Neural progenitor cell (in vitro differentiated cells): Measurements from ENCODE around the gene CIDEC. TPM values are rescaled to one million over a fixed set of nuclear protein-coding genes. Genes with fewer than 3 reads are reported as not detected.

ENCODE experiments used
- DNase-seq: peaks from one replicate; pipeline ENCODE4 v3.0.0-alpha.2; 2016; ENCODE audit warnings: low spot score
- H2AFZ ChIP-seq: fragments of 200-600 bp; sonication (generic); replicated peaks from 2 replicates; pipeline ENCODE4 v1.6.1; 2016; ENCODE audit warnings: antibody characterized with exemption
- H3F3A ChIP-seq: fragments of 200-600 bp; sonication (generic); 2 replicates; pipeline ENCODE4 v1.6.1; 2016; ENCODE audit warnings: antibody characterized with exemption, low read depth
- H3K27ac ChIP-seq: fragments of 200-600 bp; sonication (generic); 2 replicates; pipeline ENCODE4 v1.5.1; 2016; ENCODE audit warnings: mild to moderate bottlenecking
- H3K27me3 ChIP-seq: fragments of 200-600 bp; sonication (generic); 2 replicates; pipeline ENCODE4 v1.6.1; 2016; ENCODE audit warnings: mild to moderate bottlenecking, moderate library complexity
- H3K36me3 ChIP-seq: fragments of 200-600 bp; sonication (generic); 2 replicates; pipeline ENCODE4 v1.5.1; 2016
- H3K4me1 ChIP-seq: fragments of 200-600 bp; sonication (generic); 2 replicates; pipeline ENCODE4 v1.6.1; 2016; ENCODE audit warnings: mixed run types
- H3K4me2 ChIP-seq: fragments of 200-600 bp; sonication (generic); 2 replicates; pipeline ENCODE4 v1.6.1; 2016
- H3K4me3 ChIP-seq: fragments of 200-600 bp; sonication (generic); 2 replicates; pipeline ENCODE4 v1.5.1; 2016
- H3K79me2 ChIP-seq: fragments of 200-600 bp; sonication (generic); 2 replicates; pipeline ENCODE4 v1.6.1; 2016; ENCODE audit warnings: low read depth
- H3K9ac ChIP-seq: fragments of 200-600 bp; sonication (generic); 2 replicates; pipeline ENCODE4 v1.6.1; 2016
- H3K9me3 ChIP-seq: fragments of 200-600 bp; sonication (generic); 2 replicates; pipeline ENCODE4 v1.5.1; 2016; ENCODE audit warnings: low read depth
- H4K20me1 ChIP-seq: fragments of 200-600 bp; sonication (generic); 2 replicates; pipeline ENCODE4 v1.6.1; 2016; ENCODE audit warnings: low read depth
- H3K27ac Mint-ChIP-seq: 3 replicates; pipeline ENCODE4 v1.8.0; 2021; ENCODE audit warnings: mixed read lengths
- H3K27me3 Mint-ChIP-seq: 2 replicates; pipeline ENCODE4 v1.8.0; 2022; ENCODE audit warnings: low read depth, mild to moderate bottlenecking, inconsistent platforms, moderate library complexity, mixed read lengths; ENCODE audit not compliant: insufficient read depth
- H3K36me3 Mint-ChIP-seq: 3 replicates; pipeline ENCODE4 v1.8.0; 2021; ENCODE audit warnings: mixed read lengths
- H3K4me1 Mint-ChIP-seq: 3 replicates; pipeline ENCODE4 v1.8.0; 2021; ENCODE audit warnings: mixed read lengths
- H3K4me3 Mint-ChIP-seq: 3 replicates; pipeline ENCODE4 v1.8.0; 2021; ENCODE audit warnings: mild to moderate bottlenecking, moderate library complexity, mixed read lengths
- H3K9me3 Mint-ChIP-seq: 3 replicates; pipeline ENCODE4 v1.8.0; 2020; ENCODE audit warnings: mixed read lengths
- EZH2 ChIP-seq: fragments of 200-600 bp; sonication (generic); IDR thresholded peaks from 2 replicates; pipeline ENCODE4 v1.6.1; 2017; ENCODE audit warnings: antibody characterized with exemption, mild to moderate bottlenecking, moderate library complexity
- EZH2phosphoT487 ChIP-seq: fragments of 200-600 bp; sonication (generic); IDR thresholded peaks from 2 replicates; pipeline ENCODE4 v1.6.1; 2017; ENCODE audit warnings: antibody characterized with exemption
- total RNA-seq: library from RNA; depleted of rRNA; stranded (reverse); fragments of >200 nt; gene quantifications from 2 replicates; pipeline ENCODE4 v1.2.3, GENCODE V29; 2015; ENCODE audit warnings: low replicate concordance
- TF ChIP-seq, protein P1 (sequence below): fragments of 200-600 bp; sonication (generic); IDR thresholded peaks from 2 replicates; pipeline ENCODE4 v1.5.1; 2017; ENCODE audit warnings: antibody characterized with exemption, mild to moderate bottlenecking

Gene CIDEC
- total RNA-seq, 1 donor from 2014 or later = not detected

DNA sequence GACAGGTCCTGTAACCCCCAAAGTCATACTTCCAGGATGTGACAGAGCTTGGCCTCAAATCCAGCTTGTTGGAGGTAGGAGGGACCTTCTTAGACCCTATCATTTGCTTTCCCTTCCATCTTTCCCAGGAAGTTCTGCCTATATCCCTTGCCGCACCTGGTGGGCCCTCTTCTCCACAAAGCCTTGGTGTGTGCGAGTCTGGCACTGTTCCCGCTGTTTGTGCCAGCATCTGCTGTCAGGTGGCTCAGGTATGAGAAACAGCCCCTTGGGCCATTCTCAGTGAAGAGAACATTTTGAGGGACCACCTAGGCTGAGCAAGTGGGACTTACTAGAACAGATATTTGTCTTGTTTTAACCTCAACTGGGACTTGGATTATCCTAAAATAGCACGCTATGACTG lies 23.9 kb upstream of the CIDEC start:
- Mint-ChIP-seq H3K27me3 (peaks cover 5% of the 10 kb centered on the region), H3K4me3 (no peak overlapping the region), H3K27ac (no peak overlapping the region), H3K4me1 (peaks cover 9% of the 10 kb centered on the region), H3K9me3 (no peaks in the 10 kb centered on the region), H3K36me3 (no peaks in the 10 kb centered on the region)
- Histone ChIP-seq H3F3A (no peaks in the 10 kb centered on the region), H2AFZ (no peak overlapping the region), H3K79me2 (no peaks in the 10 kb centered on the region), H3K4me2 (no peak overlapping the region), H4K20me1 (no peaks in the 10 kb centered on the region), H3K27me3 (no peaks in the 10 kb centered on the region), H3K9ac (no peak overlapping the region), H3K36me3 (no peaks in the 10 kb centered on the region), H3K4me1 (no peaks in the 10 kb centered on the region), H3K27ac (no peak overlapping the region), H3K4me3 (no peak overlapping the region), H3K9me3 (no peaks in the 10 kb centered on the region)
- TF ChIP-seq EZH2 (no peak), EZH2phosphoT487 (no peak)
- TF ChIP-seq, protein P1, sequence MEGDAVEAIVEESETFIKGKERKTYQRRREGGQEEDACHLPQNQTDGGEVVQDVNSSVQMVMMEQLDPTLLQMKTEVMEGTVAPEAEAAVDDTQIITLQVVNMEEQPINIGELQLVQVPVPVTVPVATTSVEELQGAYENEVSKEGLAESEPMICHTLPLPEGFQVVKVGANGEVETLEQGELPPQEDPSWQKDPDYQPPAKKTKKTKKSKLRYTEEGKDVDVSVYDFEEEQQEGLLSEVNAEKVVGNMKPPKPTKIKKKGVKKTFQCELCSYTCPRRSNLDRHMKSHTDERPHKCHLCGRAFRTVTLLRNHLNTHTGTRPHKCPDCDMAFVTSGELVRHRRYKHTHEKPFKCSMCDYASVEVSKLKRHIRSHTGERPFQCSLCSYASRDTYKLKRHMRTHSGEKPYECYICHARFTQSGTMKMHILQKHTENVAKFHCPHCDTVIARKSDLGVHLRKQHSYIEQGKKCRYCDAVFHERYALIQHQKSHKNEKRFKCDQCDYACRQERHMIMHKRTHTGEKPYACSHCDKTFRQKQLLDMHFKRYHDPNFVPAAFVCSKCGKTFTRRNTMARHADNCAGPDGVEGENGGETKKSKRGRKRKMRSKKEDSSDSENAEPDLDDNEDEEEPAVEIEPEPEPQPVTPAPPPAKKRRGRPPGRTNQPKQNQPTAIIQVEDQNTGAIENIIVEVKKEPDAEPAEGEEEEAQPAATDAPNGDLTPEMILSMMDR = no peak
- DNase-seq = no peak

- Histone ChIP-seq H3K9ac (no peak overlapping the region), H3K9me3 (no peaks in the 10 kb centered on the region), H3K27me3 (no peaks in the 10 kb centered on the region), H3K27ac (no peak overlapping the region), H3K4me2 (no peak overlapping the region), H3K4me3 (no peak overlapping the region), H3K36me3 (no peaks in the 10 kb centered on the region), H2AFZ (no peak overlapping the region), H3K79me2 (no peaks in the 10 kb centered on the region), H3K4me1 (no peaks in the 10 kb centered on the region), H4K20me1 (no peaks in the 10 kb centered on the region), H3F3A (peaks cover under 1% of the 10 kb centered on the region)
- H3K9me3 Mint-ChIP-seq = no peaks in the 10 kb centered on the region
- no peak overlapping the region for H3K4me3 Mint-ChIP-seq
- H3K4me1 Mint-ChIP-seq = peaks cover 9% of the 10 kb centered on the region
- peak overlapping the region; percentile 85 for H3K27ac Mint-ChIP-seq
- peaks cover 5% of the 10 kb centered on the region for H3K27me3 Mint-ChIP-seq
- no peaks in the 10 kb centered on the region for H3K36me3 Mint-ChIP-seq
- no peak for DNase-seq
- TF ChIP-seq EZH2 (no peak), EZH2phosphoT487 (no peak)
- TF ChIP-seq, protein P1 = no peak
These were observed 23.2 kb upstream of the CIDEC start for GRCh38 chr3:9903238-9903624.

DNA sequence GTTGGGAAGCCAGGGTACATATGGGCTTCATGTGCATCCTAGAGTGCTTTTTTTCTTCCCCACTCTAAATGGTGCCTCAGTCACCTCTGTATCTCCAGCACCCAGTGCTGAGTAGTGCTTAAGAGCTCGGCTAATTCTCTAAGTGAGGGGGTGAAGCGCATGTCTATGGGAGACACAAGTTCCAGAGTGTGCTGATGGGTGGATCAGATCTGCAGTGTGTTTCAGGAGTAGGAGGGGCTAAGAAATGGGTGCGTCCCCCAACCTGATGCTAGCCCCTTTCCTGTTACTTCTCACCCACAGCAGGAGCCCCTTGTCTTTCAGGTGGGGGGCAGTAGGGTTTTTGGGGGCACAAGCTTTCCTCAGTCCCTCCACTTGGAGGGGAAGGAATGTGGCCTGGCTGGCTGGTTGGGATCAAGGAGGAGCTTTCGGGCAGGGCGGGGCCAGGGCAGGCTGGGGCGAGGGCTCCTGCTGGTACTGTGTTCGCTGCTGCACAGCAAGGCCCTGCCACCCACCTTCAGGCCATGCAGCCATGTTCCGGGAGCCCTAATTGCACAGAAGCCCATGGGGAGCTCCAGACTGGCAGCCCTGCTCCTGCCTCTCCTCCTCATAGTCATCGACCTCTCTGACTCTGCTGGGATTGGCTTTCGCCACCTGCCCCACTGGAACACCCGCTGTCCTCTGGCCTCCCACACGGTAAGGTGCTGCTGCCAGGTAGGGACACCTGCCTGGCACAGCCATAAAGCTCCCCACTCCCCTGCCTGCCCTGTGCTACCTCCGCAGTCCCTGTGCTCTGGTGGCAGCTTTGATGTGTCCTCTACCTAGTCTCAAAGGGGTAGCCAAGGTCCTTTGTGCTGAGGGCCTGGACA lies 22.6 kb upstream of the CIDEC start, which contains the start of gene IL17RE:
Gene IL17RE (plus strand): TSS at position 477 of the 866 bp plus-strand sequence. CDS start 85 bp downstream, at position 562.
- Histone ChIP-seq H2AFZ (peak within 1 kb of the TSS; percentile 39), H3F3A (peaks cover 7% of the 10 kb centered on the region), H4K20me1 (no peaks in the 10 kb centered on the region), H3K27ac (no peak within 1 kb of the TSS), H3K36me3 (no peaks in the 10 kb centered on the region), H3K9me3 (no peaks in the 10 kb centered on the region), H3K79me2 (no peaks in the 10 kb centered on the region), H3K9ac (no peak within 1 kb of the TSS), H3K4me1 (no peaks in the 10 kb centered on the region), H3K4me2 (no peak within 1 kb of the TSS), H3K27me3 (no peaks in the 10 kb centered on the region), H3K4me3 (no peak within 1 kb of the TSS)
- Mint-ChIP-seq H3K9me3 (no peaks in the 10 kb centered on the region), H3K36me3 (no peaks in the 10 kb centered on the region), H3K27ac (peak within 1 kb of the TSS; percentile 85), H3K27me3 (peaks cover 2% of the 10 kb centered on the region), H3K4me3 (no peak within 1 kb of the TSS), H3K4me1 (peaks cover 9% of the 10 kb centered on the region)
- DNase-seq = peak; percentile 31
- TF ChIP-seq, protein P1 = no peak
- TF ChIP-seq EZH2 = no peak
- TF ChIP-seq EZH2phosphoT487 = no peak
